HepG2 (cell line): ENCODE results near the gene IST1. TPM values are rescaled to one million over a fixed set of nuclear protein-coding genes. Genes with fewer than 3 reads are reported as not detected.
A peak's percentile ranks its signal among the peaks of the same experiment; 100 is the strongest.

ENCODE experiments used
- ARID3A ChIP-seq: IDR thresholded peaks from 2 replicates; pipeline ENCODE4 v1.6.1; 2012; ENCODE audit warnings: low read depth, low read length, improper control_type of control experiment
- CBX1 ChIP-seq: IDR thresholded peaks from one replicate; pipeline ENCODE4 v1.6.1; 2016; ENCODE audit warnings: antibody characterized with exemption, low read depth
- CREBL2 ChIP-seq: sonication (generic); formaldehyde crosslinking; IDR thresholded peaks from 2 replicates; pipeline ENCODE4 v1.8.1; 2023; ENCODE audit warnings: missing genetic modification reagents, mild to moderate bottlenecking, borderline replicate concordance
- KLF12 ChIP-seq: sonication (generic); formaldehyde crosslinking; IDR thresholded peaks from 2 replicates; pipeline ENCODE4 v1.4.0; 2020; ENCODE audit warnings: missing genetic modification reagents, borderline replicate concordance
- NCOA1 ChIP-seq: sonication (generic); formaldehyde crosslinking; IDR thresholded peaks from 2 replicates; pipeline ENCODE4 v1.9.0; 2021; ENCODE audit warnings: missing genetic modification reagents
- NFAT5 ChIP-seq: sonication (generic); formaldehyde crosslinking; IDR thresholded peaks from 2 replicates; pipeline ENCODE4 v1.4.0; 2020; ENCODE audit warnings: missing genetic modification reagents
- RORA ChIP-seq: sonication (generic); formaldehyde crosslinking; IDR thresholded peaks from 2 replicates; pipeline ENCODE4 v1.5.0; 2020; ENCODE audit warnings: mild to moderate bottlenecking, missing genetic modification reagents, moderate library complexity
- SIX1 ChIP-seq: sonication (generic); formaldehyde crosslinking; IDR thresholded peaks from 2 replicates; pipeline ENCODE4 v1.4.0; 2020; ENCODE audit warnings: missing genetic modification reagents, borderline replicate concordance
- TBL1XR1 ChIP-seq: fragments of 150-350 bp; IDR thresholded peaks from 2 replicates; pipeline ENCODE4 v1.6.1; 2014; ENCODE audit warnings: borderline replicate concordance, low read length; ENCODE audit not compliant: partially characterized antibody
- TFAP4 ChIP-seq: sonication (generic); IDR thresholded peaks from 2 replicates; pipeline ENCODE4 v1.6.1; 2016; ENCODE audit warnings: low read depth, borderline replicate concordance
- ZFY ChIP-seq: sonication (generic); formaldehyde crosslinking; IDR thresholded peaks from 2 replicates; pipeline ENCODE4 v1.4.0; 2020; ENCODE audit warnings: missing genetic modification reagents
- ZNF329 ChIP-seq: sonication (generic); formaldehyde crosslinking; IDR thresholded peaks from 2 replicates; pipeline ENCODE4 v1.9.0; 2021; ENCODE audit warnings: low read depth, mild to moderate bottlenecking, missing genetic modification reagents
- ZNF776 ChIP-seq: sonication (generic); formaldehyde crosslinking; IDR thresholded peaks from 2 replicates; pipeline ENCODE4 v1.4.0; 2020; ENCODE audit warnings: mild to moderate bottlenecking, missing genetic modification reagents
- ZNF788 ChIP-seq: sonication (generic); formaldehyde crosslinking; IDR thresholded peaks from 2 replicates; pipeline ENCODE4 v1.5.0; 2020; ENCODE audit warnings: mild to moderate bottlenecking, missing genetic modification reagents, borderline replicate concordance
- ZNF792 ChIP-seq: IDR thresholded peaks from 2 replicates; pipeline ENCODE4 v1.6.1; 2016
- polyA plus RNA-seq, 8 experiments: library from polyadenylated mRNA; depleted of rRNA in 3 of 8; stranded (reverse) in 7 of 8; unstranded in 1 of 8; fragments of >200 nt; fragmentation: Illumina TruSeq in 4 of 8; extraction: Trizol in 4 of 8; gene quantifications; 2 replicates each; pipeline versions ENCODE4 v1.2.1 to v1.2.3, GENCODE V29; 2011 to 2016; ENCODE audit warnings: low read depth in 4 of 8, missing spikeins in 1 of 8, mixed read lengths in 1 of 8; ENCODE audit not compliant: insufficient read depth in 1 of 8
- total RNA-seq, 5 experiments: library from RNA; depleted of rRNA; stranded (reverse); fragments of >200 nt; fragmentation: Illumina TruSeq; extraction: Trizol; gene quantifications; 2 replicates each; pipeline ENCODE4 v1.2.3, GENCODE V29; 2016; ENCODE audit warnings: low read depth in 1 of 5
- TF ChIP-seq, protein P1 (sequence below): sonication (generic); formaldehyde crosslinking; conservative IDR thresholded peaks from 2 replicates; pipeline ENCODE4 v1.8.0; 2022; ENCODE audit warnings: low read depth, missing genetic modification reagents
- TF ChIP-seq, protein P2 (sequence below): sonication (generic); formaldehyde crosslinking; IDR thresholded peaks from 2 replicates; pipeline ENCODE4 v1.8.0; 2022; ENCODE audit warnings: missing genetic modification reagents, low read depth, mild to moderate bottlenecking, borderline replicate concordance

IST1 gene
- total and polyA plus RNA-seq, 2 of the 13 experiments (the other 11 are each of a cell fraction or from before 2014, with no cell fraction given), result 346 to 415 TPM

DNA sequence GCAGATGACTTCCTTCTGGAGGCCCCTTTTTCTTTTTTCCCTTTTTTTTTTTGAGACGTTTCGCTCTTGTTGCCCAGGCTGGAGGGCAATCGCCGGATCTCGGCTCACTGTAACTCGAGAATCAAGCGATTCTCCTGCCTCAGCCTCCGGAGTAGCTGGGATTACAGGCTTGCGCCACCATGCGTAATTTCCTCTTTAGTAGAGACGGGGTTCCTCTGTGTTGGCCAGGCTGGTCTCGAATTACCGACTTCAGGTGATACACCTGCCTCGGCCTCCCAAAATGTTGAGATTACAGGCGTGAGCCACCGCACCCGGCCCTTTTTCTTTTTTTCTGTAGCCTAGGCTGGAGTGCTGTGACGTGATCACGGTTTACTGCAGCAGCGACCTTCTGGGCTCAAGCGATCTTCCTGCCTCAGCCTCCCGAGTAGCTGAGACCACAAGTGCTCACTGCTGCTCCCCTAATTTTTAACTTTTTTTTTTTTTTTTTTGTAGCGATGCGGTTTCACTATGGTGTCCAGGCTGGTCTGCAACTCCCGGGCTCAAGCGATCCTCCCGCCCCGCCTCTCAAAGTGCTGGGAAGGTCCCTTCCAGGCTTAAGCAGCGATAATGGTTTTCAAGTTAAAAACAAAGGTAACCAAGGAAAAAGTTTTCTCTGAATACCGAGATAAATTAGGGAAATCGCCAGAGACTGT lies 956 bp upstream of the IST1 start (continued):
- TF ChIP-seq NFAT5 (CRISPR knock-in tag), result no peak
- peak; percentile 65; the same call in 1 of the 2 replicates for TF ChIP-seq ZNF329
- peak; percentile 62 for TF ChIP-seq CBX1
- TF ChIP-seq RORA (CRISPR knock-in tag), result no peak
- 0 out of 2 replicates have a peak, but pooled peaks have one; percentile 10 for TF ChIP-seq ZNF776 (CRISPR knock-in tag)
- TF ChIP-seq TFAP4, result no peak
- peak; percentile 21; the same call in 1 of the 2 replicates for TF ChIP-seq ARID3A
- no peak for TF ChIP-seq ZFY (CRISPR knock-in tag)
- peak; percentile 61; the same call in 1 of the 2 replicates for TF ChIP-seq SIX1 (CRISPR knock-in tag)
- TF ChIP-seq NCOA1, result 0 out of 2 replicates have a peak, but pooled peaks have one; percentile 4
- TF ChIP-seq KLF12 (CRISPR knock-in tag), result no peak
- TF ChIP-seq ZNF792 (CRISPR knock-in tag), result no peak
- TF ChIP-seq, protein P1, sequence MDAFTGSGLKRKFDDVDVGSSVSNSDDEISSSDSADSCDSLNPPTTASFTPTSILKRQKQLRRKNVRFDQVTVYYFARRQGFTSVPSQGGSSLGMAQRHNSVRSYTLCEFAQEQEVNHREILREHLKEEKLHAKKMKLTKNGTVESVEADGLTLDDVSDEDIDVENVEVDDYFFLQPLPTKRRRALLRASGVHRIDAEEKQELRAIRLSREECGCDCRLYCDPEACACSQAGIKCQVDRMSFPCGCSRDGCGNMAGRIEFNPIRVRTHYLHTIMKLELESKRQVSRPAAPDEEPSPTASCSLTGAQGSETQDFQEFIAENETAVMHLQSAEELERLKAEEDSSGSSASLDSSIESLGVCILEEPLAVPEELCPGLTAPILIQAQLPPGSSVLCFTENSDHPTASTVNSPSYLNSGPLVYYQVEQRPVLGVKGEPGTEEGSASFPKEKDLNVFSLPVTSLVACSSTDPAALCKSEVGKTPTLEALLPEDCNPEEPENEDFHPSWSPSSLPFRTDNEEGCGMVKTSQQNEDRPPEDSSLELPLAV (CRISPR knock-in tag), result no peak
- 0 out of 2 replicates have a peak, but pooled peaks have one; percentile 19 for TF ChIP-seq ZNF788
- TF ChIP-seq, protein P2, sequence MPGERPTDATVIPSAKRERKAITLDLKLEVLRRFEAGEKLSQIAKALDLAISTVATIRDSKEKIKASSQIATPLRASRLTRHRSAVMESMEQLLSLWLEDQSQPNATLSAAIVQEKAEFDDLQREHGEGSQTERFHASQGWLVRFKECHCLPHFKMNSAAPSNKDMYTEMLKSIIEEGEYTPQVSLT (CRISPR knock-in tag), result 0 out of 2 replicates have a peak, but pooled peaks have one; percentile 33
- no peak for TF ChIP-seq TBL1XR1
- TF ChIP-seq CREBL2 (CRISPR knock-in tag), result no peak
